CD4-positive, CD25-positive, alpha-beta regulatory T cell (primary cell): ENCODE data around the gene IQGAP3. TPM values are rescaled to one million over a fixed set of nuclear protein-coding genes. Genes with fewer than 3 reads are reported as not detected.

Source experiments
- ATAC-seq, 2 donors: fragments of 150-1000 bp; cut with Tn5 transposase; one replicate each; pipeline ENCODE4 v1.10.0; 2021; ENCODE audit warnings: low read depth in 2 of 2, moderate number of reproducible peaks in 2 of 2, moderate library complexity in 1 of 2
- DNase-seq, 3 donors: peaks; one replicate each; pipeline versions ENCODE4 v3.0.0 to v3.0.0-alpha.2; 2012 to 2022; ENCODE audit warnings: mixed read lengths in 1 of 3
- H3K27ac ChIP-seq: one replicate; pipeline ENCODE4 v1.7.0; 2013; ENCODE audit warnings: mild to moderate bottlenecking, low read length; ENCODE audit not compliant: insufficient read depth, poor library complexity, severe bottlenecking
- H3K27me3 ChIP-seq: one replicate; pipeline ENCODE4 v1.7.0; 2013; ENCODE audit warnings: low read length; ENCODE audit not compliant: control insufficient read depth, insufficient read depth
- H3K36me3 ChIP-seq: one replicate; pipeline ENCODE4 v1.7.0; 2013; ENCODE audit warnings: mild to moderate bottlenecking, low read length, moderate library complexity; ENCODE audit not compliant: control insufficient read depth, insufficient read depth
- H3K4me1 ChIP-seq: 2 replicates; pipeline ENCODE4 v1.7.0; 2013; ENCODE audit warnings: mild to moderate bottlenecking, low read length; ENCODE audit not compliant: insufficient read depth, control insufficient read depth, poor library complexity, severe bottlenecking
- H3K4me3 ChIP-seq: one replicate; pipeline ENCODE4 v1.7.0; 2013; ENCODE audit warnings: low read depth, mild to moderate bottlenecking, low read length, moderate library complexity
- H3K9me3 ChIP-seq, 2 experiments: 1 replicate in 1 of 2; 2 replicates in 1 of 2; pipeline ENCODE4 v1.7.0; 2013; ENCODE audit warnings: low read length in 2 of 2, mild to moderate bottlenecking in 1 of 2, moderate library complexity in 1 of 2; ENCODE audit not compliant: control insufficient read depth in 2 of 2
- H3K27ac Mint-ChIP-seq, 3 donors: one replicate each; pipeline ENCODE4 v1.8.0; 2020 to 2022; ENCODE audit warnings: mild to moderate bottlenecking in 3 of 3, mixed read lengths in 3 of 3, moderate library complexity in 2 of 3
- H3K27me3 Mint-ChIP-seq: one replicate; pipeline ENCODE4 v1.8.0; 2022; ENCODE audit warnings: mild to moderate bottlenecking, mixed read lengths
- H3K36me3 Mint-ChIP-seq: one replicate; pipeline ENCODE4 v1.8.0; 2020; ENCODE audit warnings: mixed read lengths
- H3K4me1 Mint-ChIP-seq, 4 donors: one replicate each; pipeline ENCODE4 v1.8.0; 2020 to 2022; ENCODE audit warnings: mixed read lengths in 4 of 4, mild to moderate bottlenecking in 1 of 4
- H3K4me3 Mint-ChIP-seq, 4 donors: one replicate each; pipeline ENCODE4 v1.8.0; 2020 to 2022; ENCODE audit warnings: mild to moderate bottlenecking in 4 of 4, mixed read lengths in 4 of 4, moderate library complexity in 3 of 4
- H3K9me3 Mint-ChIP-seq, 7 donors: one replicate each; pipeline ENCODE4 v1.8.0; 2020 to 2022; ENCODE audit warnings: mixed read lengths in 7 of 7, mild to moderate bottlenecking in 3 of 7, moderate library complexity in 2 of 7
- polyA plus RNA-seq, 4 donors: library from polyadenylated mRNA; unstranded; fragments of 300-500 nt; fragmentation: Illumina TruSeq; gene quantifications; one replicate each; pipeline ENCODE4 v1.2.3, GENCODE V29; 2021
- total RNA-seq: library from RNA; stranded (reverse); gene quantifications from one replicate; pipeline ENCODE4 v1.2.3, GENCODE V29; 2022

Gene IQGAP3
- total and polyA plus RNA-seq, 5 donors from 2014 or later = 0.05 to 0.98 (median 0.10) TPM

GRCh38 chr1:156586892-156587477 lies 14.6 kb upstream of the IQGAP3 start:
- Mint-ChIP-seq H3K27me3 (no peaks in the 10 kb centered on the region), H3K4me1 (peaks cover 5 to 20% (median 13%) of the 10 kb centered on the region in 4 donors), H3K27ac (peak overlapping the region in 1 of 3 donors; percentile 48), H3K4me3 (peak overlapping the region in 1 of 4 donors; percentile 40), H3K9me3 (no peaks in the 10 kb centered on the region), H3K36me3 (no peaks in the 10 kb centered on the region)
- no peaks in the 10 kb centered on the region for H3K9me3 ChIP-seq
- DNase-seq = no peak
- peaks cover 12% of the 10 kb centered on the region for H3K4me1 ChIP-seq
- ATAC-seq = no peak
- no peaks in the 10 kb centered on the region for H3K36me3 ChIP-seq
- no peak overlapping the region for H3K4me3 ChIP-seq
- no peaks in the 10 kb centered on the region for H3K27me3 ChIP-seq
- no peak overlapping the region for H3K27ac ChIP-seq

- Mint-ChIP-seq H3K27me3 (no peaks in the 10 kb centered on the region), H3K4me1 (peaks cover 5 to 21% (median 13%) of the 10 kb centered on the region in 4 donors), H3K36me3 (no peaks in the 10 kb centered on the region), H3K4me3 (no peak overlapping the region), H3K9me3 (no peaks in the 10 kb centered on the region), H3K27ac (no peak overlapping the region)
- no peaks in the 10 kb centered on the region for H3K36me3 ChIP-seq
- ATAC-seq (no peak), DNase-seq (no peak)
- H3K27me3 ChIP-seq = no peaks in the 10 kb centered on the region
- no peak overlapping the region for H3K4me3 ChIP-seq
- H3K9me3 ChIP-seq = no peaks in the 10 kb centered on the region
- peaks cover 8% of the 10 kb centered on the region for H3K4me1 ChIP-seq
- H3K27ac ChIP-seq = no peak overlapping the region
Measured at GRCh38 chr1:156586323-156586722, 14.0 kb upstream of the IQGAP3 start.

- Mint-ChIP-seq H3K27me3 (no peaks in the 10 kb centered on the region), H3K9me3 (no peaks in the 10 kb centered on the region), H3K36me3 (no peaks in the 10 kb centered on the region), H3K4me3 (no peak overlapping the region), H3K4me1 (peaks cover 2 to 12% (median 8%) of the 10 kb centered on the region in 4 donors), H3K27ac (no peak overlapping the region)
- Histone ChIP-seq H3K4me1 (peaks cover 5% of the 10 kb centered on the region), H3K27me3 (no peaks in the 10 kb centered on the region), H3K36me3 (no peaks in the 10 kb centered on the region), H3K9me3 (no peaks in the 10 kb centered on the region), H3K4me3 (no peak overlapping the region), H3K27ac (no peak overlapping the region)
- DNase-seq (no peak), ATAC-seq (no peak)
Measured at GRCh38 chr1:156584813-156585212, 12.4 kb upstream of the IQGAP3 start.

GRCh38 chr1:156583821-156584622 lies 11.7 kb upstream of the IQGAP3 start:
- Mint-ChIP-seq H3K36me3 (no peaks in the 10 kb centered on the region), H3K4me3 (peak overlapping the region in 2 of 4 donors; percentile 7 to 79), H3K9me3 (no peaks in the 10 kb centered on the region), H3K4me1 (peaks cover 2 to 12% (median 8%) of the 10 kb centered on the region in 4 donors), H3K27me3 (no peaks in the 10 kb centered on the region), H3K27ac (peak overlapping the region in 2 of 3 donors; percentile 51 to 52)
- Histone ChIP-seq H3K27me3 (no peaks in the 10 kb centered on the region), H3K9me3 (no peaks in the 10 kb centered on the region), H3K4me1 (peaks cover 5% of the 10 kb centered on the region), H3K27ac (no peak overlapping the region), H3K4me3 (no peak overlapping the region), H3K36me3 (no peaks in the 10 kb centered on the region)
- DNase-seq (peak; percentile 61 to 89 (median 72)), ATAC-seq (peak; percentile 48 to 53)

- Mint-ChIP-seq H3K36me3 (no peaks in the 10 kb centered on the region), H3K4me3 (peak overlapping the region; percentile 57 to 88 (median 77)), H3K9me3 (no peaks in the 10 kb centered on the region), H3K4me1 (peaks cover 2 to 12% (median 8%) of the 10 kb centered on the region in 4 donors), H3K27me3 (no peaks in the 10 kb centered on the region), H3K27ac (peak overlapping the region; percentile 88 to 93 (median 89))
- Histone ChIP-seq H3K4me1 (peaks cover 5% of the 10 kb centered on the region), H3K4me3 (no peak overlapping the region), H3K27me3 (no peaks in the 10 kb centered on the region), H3K36me3 (no peaks in the 10 kb centered on the region), H3K9me3 (no peaks in the 10 kb centered on the region), H3K27ac (no peak overlapping the region)
- DNase-seq (peak in 1 of 3 donors; percentile 37), ATAC-seq (no peak)
Measured at GRCh38 chr1:156582388-156583017, 10.1 kb upstream of the IQGAP3 start.

GRCh38 chr1:156581661-156582387 lies 9.5 kb upstream of the IQGAP3 start:
- no peaks in the 10 kb centered on the region for H3K9me3 Mint-ChIP-seq
- H3K27me3 ChIP-seq = no peaks in the 10 kb centered on the region
- H3K4me1 Mint-ChIP-seq = peaks cover 2 to 12% (median 8%) of the 10 kb centered on the region in 4 donors
- no peak overlapping the region for H3K4me3 ChIP-seq
- H3K27me3 Mint-ChIP-seq = no peaks in the 10 kb centered on the region
- peak; percentile 53 to 68 for ATAC-seq
- no peaks in the 10 kb centered on the region for H3K36me3 Mint-ChIP-seq
- peak in 1 of 3 donors; percentile 65 for DNase-seq
- peaks cover 5% of the 10 kb centered on the region for H3K4me1 ChIP-seq
- no peaks in the 10 kb centered on the region for H3K9me3 ChIP-seq
- peak overlapping the region; percentile 88 to 93 (median 89) for H3K27ac Mint-ChIP-seq
- H3K4me3 Mint-ChIP-seq = peak overlapping the region; percentile 81 to 88 (median 84)
- no peaks in the 10 kb centered on the region for H3K36me3 ChIP-seq
- H3K27ac ChIP-seq = no peak overlapping the region

- Histone ChIP-seq H3K4me1 (peaks cover 5% of the 10 kb centered on the region), H3K27ac (no peak within 1 kb of the TSS), H3K9me3 (no peaks in the 10 kb centered on the region), H3K27me3 (peaks cover 2% of the 10 kb centered on the region), H3K4me3 (no peak within 1 kb of the TSS), H3K36me3 (no peaks in the 10 kb centered on the region)
- Mint-ChIP-seq H3K36me3 (no peaks in the 10 kb centered on the region), H3K27ac (peak within 1 kb of the TSS in 1 of 3 donors; percentile 32), H3K4me1 (peaks cover 2 to 12% (median 8%) of the 10 kb centered on the region in 4 donors), H3K4me3 (no peak within 1 kb of the TSS), H3K9me3 (no peaks in the 10 kb centered on the region), H3K27me3 (peaks cover 6% of the 10 kb centered on the region)
- ATAC-seq = no peak
- no peak for DNase-seq
Measured at GRCh38 chr1:156579472-156579871, 7.1 kb upstream of the IQGAP3 start, which contains the start of gene TTC24. TSS of gene TTC24 (plus strand) at chr1:156579723. CDS start at chr1:156581365, 1,642 bp downstream.
